ENCODE data around the gene ICAM2. TPM values are rescaled to one million over a fixed set of nuclear protein-coding genes. Genes with fewer than 3 reads are reported as not detected.

The ICAM2 gene
- total RNA-seq, 1 donor from 2014 or later, result 212 TPM

- Histone ChIP-seq H3K4me3 (no peak overlapping the region), H3K4me1 (no peaks in the 10 kb centered on the region), H3K36me3 (peaks cover 18 to 61% of the 10 kb centered on the region in 2 donors), H3K9me3 (no peaks in the 10 kb centered on the region), H3K27me3 (no peaks in the 10 kb centered on the region), H3K27ac (no peak overlapping the region)
- no peak for DNase-seq (ENCODE audit: low spot score in 2 of 2)
- intact Hi-C loops (cut with DNase I), result no loop called here
- no peak for TF ChIP-seq CTCF (IDR thresholded peaks at IDR 0.05)
These were observed 39.9 kb upstream of the ICAM2 start for GRCh38 chr17:64060331-64060730.

DNA sequence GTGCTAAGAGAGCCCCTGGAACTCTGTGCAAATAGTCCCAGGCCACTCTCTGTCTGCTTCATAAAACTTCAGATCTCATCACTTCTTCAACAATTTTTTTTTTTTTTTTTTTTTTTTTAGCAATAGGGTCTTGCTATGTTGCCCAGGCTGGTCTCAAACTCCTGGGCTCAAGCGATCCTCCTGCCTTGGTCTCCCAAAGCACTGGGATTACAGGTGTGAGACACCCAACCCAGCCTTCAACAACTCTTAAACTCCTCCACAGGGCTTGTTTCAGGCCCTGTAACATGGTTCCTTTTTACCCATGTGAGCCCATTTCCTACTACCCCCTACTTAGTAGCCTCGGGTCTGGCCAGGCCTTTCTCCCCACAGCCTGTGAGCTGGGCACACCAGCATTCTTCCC is 39.3 kb upstream of the ICAM2 start:
- peaks cover 24 to 61% of the 10 kb centered on the region in 2 donors for H3K36me3 ChIP-seq
- TF ChIP-seq CTCF (IDR thresholded peaks at IDR 0.05), result no peak
- no peak for DNase-seq (ENCODE audit: low spot score in 2 of 2)
- no peaks in the 10 kb centered on the region for H3K4me1 ChIP-seq
- H3K27ac ChIP-seq, result no peak overlapping the region
- H3K27me3 ChIP-seq, result no peaks in the 10 kb centered on the region
- H3K4me3 ChIP-seq, result no peak overlapping the region
- intact Hi-C loops (cut with DNase I), result loop anchor here (10.0 kb wide), 1 partner anchor 225 kb away; no protein-coding TSS in a partner anchor
- H3K9me3 ChIP-seq, result no peaks in the 10 kb centered on the region

GRCh38 chr17:64058621-64059020 is 38.2 kb upstream of the ICAM2 start:
- H3K36me3 ChIP-seq, result peaks cover 28 to 61% of the 10 kb centered on the region in 2 donors
- H3K4me1 ChIP-seq, result no peaks in the 10 kb centered on the region
- H3K27me3 ChIP-seq, result no peaks in the 10 kb centered on the region
- no peak overlapping the region for H3K27ac ChIP-seq
- DNase-seq (ENCODE audit: low spot score in 2 of 2), result no peak
- H3K9me3 ChIP-seq, result no peaks in the 10 kb centered on the region
- no peak overlapping the region for H3K4me3 ChIP-seq
- no peak for TF ChIP-seq CTCF (IDR thresholded peaks at IDR 0.05)
- intact Hi-C loops (cut with DNase I), result loop anchor here (10.0 kb wide), 1 partner anchor 226 kb away; no protein-coding TSS in a partner anchor

- Histone ChIP-seq H3K4me3 (no peak overlapping the region), H3K4me1 (no peaks in the 10 kb centered on the region), H3K36me3 (peaks cover 35 to 65% of the 10 kb centered on the region in 2 donors), H3K9me3 (no peaks in the 10 kb centered on the region), H3K27ac (no peak overlapping the region), H3K27me3 (no peaks in the 10 kb centered on the region)
- TF ChIP-seq CTCF (IDR thresholded peaks at IDR 0.05), result no peak
- intact Hi-C loops (cut with DNase I), result loop anchor here (10.0 kb wide), 1 partner anchor 227 kb away; no protein-coding TSS in a partner anchor
- no peak for DNase-seq (ENCODE audit: low spot score in 2 of 2)
These were observed 37.3 kb upstream of the ICAM2 start for GRCh38 chr17:64057701-64058263.

DNA sequence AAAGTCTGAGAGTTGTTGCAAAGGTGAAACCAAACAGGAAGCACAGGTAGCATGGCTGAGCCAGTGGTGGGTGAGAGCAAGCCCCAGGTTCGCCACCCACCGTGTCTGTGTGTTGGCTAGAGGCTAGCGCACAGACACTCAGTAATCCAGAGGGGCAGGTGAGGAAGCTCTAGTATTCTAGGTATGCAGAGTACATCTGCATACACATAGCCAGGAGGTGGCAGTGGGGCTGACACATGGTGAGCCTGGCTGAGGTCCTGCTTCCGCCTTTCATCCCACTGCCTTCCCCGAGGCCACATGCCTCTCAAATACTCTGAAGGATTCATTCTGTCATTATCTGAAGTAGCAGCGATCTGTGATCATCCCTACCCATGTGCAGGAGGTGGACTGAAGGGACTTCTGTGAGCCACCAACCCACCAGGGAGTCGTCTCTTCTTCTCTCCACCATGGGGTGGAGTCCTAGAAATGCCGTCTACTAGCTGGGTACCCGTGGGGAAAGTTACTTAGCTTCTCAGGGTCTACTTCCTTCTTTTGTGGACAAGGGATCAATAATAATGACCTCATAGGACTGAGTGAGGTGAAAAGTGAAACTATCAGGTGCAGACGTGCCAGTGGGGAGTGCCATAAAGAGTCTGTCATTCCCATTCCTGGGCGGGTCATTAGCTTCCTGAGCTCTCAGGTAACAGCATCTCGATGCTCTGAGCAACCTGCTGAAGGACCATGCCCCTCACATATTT is 36.0 kb upstream of the ICAM2 start:
- H3K4me3 ChIP-seq, result no peak overlapping the region
- no peak for TF ChIP-seq CTCF (IDR thresholded peaks at IDR 0.05)
- no peaks in the 10 kb centered on the region for H3K4me1 ChIP-seq
- no peak for DNase-seq (ENCODE audit: low spot score in 2 of 2)
- H3K27me3 ChIP-seq, result no peaks in the 10 kb centered on the region
- H3K36me3 ChIP-seq, result peaks cover 45 to 76% of the 10 kb centered on the region in 2 donors
- H3K27ac ChIP-seq, result no peak overlapping the region
- intact Hi-C loops (cut with DNase I), result loop anchor here (10.0 kb wide), 1 partner anchor 228 kb away; no protein-coding TSS in a partner anchor
- no peaks in the 10 kb centered on the region for H3K9me3 ChIP-seq
